ENCODE results near the gene SLC2A9.

The SLC2A9 gene

GRCh38 chr4:9979101-9979701, 42.1 kb downstream of the SLC2A9 start:
- ATAC-seq = no peak
- TF ChIP-seq, protein P1, sequence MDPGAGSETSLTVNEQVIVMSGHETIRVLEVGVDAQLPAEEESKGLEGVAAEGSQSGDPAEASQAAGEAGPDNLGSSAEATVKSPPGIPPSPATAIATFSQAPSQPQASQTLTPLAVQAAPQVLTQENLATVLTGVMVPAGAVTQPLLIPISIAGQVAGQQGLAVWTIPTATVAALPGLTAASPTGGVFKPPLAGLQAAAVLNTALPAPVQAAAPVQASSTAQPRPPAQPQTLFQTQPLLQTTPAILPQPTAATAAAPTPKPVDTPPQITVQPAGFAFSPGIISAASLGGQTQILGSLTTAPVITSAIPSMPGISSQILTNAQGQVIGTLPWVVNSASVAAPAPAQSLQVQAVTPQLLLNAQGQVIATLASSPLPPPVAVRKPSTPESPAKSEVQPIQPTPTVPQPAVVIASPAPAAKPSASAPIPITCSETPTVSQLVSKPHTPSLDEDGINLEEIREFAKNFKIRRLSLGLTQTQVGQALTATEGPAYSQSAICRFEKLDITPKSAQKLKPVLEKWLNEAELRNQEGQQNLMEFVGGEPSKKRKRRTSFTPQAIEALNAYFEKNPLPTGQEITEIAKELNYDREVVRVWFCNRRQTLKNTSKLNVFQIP (CRISPR knock-in tag; IDR thresholded peaks at IDR 0.05; ENCODE audit: borderline replicate concordance, low read depth) = no peak
- TF ChIP-seq ZC3H10 (CRISPR knock-in tag; IDR thresholded peaks at IDR 0.05) = no peak
- TF ChIP-seq PPARA (CRISPR knock-in tag; IDR thresholded peaks at IDR 0.05; ENCODE audit: borderline replicate concordance) = no peak
- TF ChIP-seq, protein P2, sequence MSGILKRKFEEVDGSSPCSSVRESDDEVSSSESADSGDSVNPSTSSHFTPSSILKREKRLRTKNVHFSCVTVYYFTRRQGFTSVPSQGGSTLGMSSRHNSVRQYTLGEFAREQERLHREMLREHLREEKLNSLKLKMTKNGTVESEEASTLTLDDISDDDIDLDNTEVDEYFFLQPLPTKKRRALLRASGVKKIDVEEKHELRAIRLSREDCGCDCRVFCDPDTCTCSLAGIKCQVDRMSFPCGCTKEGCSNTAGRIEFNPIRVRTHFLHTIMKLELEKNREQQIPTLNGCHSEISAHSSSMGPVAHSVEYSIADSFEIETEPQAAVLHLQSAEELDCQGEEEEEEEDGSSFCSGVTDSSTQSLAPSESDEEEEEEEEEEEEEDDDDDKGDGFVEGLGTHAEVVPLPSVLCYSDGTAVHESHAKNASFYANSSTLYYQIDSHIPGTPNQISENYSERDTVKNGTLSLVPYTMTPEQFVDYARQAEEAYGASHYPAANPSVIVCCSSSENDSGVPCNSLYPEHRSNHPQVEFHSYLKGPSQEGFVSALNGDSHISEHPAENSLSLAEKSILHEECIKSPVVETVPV (CRISPR knock-in tag; IDR thresholded peaks at IDR 0.05) = no peak
- no peak for TF ChIP-seq TCF4 (CRISPR knock-in tag; IDR thresholded peaks at IDR 0.05; ENCODE audit: borderline replicate concordance)
- TF ChIP-seq CSDC2 (CRISPR knock-in tag; IDR thresholded peaks at IDR 0.05) = no peak
- TF ChIP-seq ZNF565 (CRISPR knock-in tag; conservative IDR thresholded peaks at IDR 0.05; ENCODE audit: low read depth) = no peak
- TF ChIP-seq ZNF70 (CRISPR knock-in tag; IDR thresholded peaks at IDR 0.05) = no peak

GRCh38 chr4:9977518-9978031, 43.7 kb downstream of the SLC2A9 start:
- ATAC-seq = no peak
- no peak for TF ChIP-seq CSDC2 (CRISPR knock-in tag; IDR thresholded peaks at IDR 0.05)
- TF ChIP-seq, protein P1 (CRISPR knock-in tag; IDR thresholded peaks at IDR 0.05; ENCODE audit: borderline replicate concordance, low read depth) = no peak
- no peak for TF ChIP-seq TOX (CRISPR knock-in tag; IDR thresholded peaks at IDR 0.05; ENCODE audit: borderline replicate concordance)
- TF ChIP-seq, protein P3, sequence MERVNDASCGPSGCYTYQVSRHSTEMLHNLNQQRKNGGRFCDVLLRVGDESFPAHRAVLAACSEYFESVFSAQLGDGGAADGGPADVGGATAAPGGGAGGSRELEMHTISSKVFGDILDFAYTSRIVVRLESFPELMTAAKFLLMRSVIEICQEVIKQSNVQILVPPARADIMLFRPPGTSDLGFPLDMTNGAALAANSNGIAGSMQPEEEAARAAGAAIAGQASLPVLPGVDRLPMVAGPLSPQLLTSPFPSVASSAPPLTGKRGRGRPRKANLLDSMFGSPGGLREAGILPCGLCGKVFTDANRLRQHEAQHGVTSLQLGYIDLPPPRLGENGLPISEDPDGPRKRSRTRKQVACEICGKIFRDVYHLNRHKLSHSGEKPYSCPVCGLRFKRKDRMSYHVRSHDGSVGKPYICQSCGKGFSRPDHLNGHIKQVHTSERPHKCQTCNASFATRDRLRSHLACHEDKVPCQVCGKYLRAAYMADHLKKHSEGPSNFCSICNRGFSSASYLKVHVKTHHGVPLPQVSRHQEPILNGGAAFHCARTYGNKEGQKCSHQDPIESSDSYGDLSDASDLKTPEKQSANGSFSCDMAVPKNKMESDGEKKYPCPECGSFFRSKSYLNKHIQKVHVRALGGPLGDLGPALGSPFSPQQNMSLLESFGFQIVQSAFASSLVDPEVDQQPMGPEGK (CRISPR knock-in tag; IDR thresholded peaks at IDR 0.05; ENCODE audit: borderline replicate concordance) = no peak
- no peak for TF ChIP-seq SNAI2 (CRISPR knock-in tag; IDR thresholded peaks at IDR 0.05)
- TF ChIP-seq, protein P2 (CRISPR knock-in tag; IDR thresholded peaks at IDR 0.05) = no peak
- no peak for TF ChIP-seq GLIS3 (CRISPR knock-in tag; IDR thresholded peaks at IDR 0.05)
- TF ChIP-seq ISL1 (CRISPR knock-in tag; IDR thresholded peaks at IDR 0.05) = no peak
- no peak for TF ChIP-seq ZFP30 (CRISPR knock-in tag; IDR thresholded peaks at IDR 0.05)
- TF ChIP-seq ESRRG (CRISPR knock-in tag; IDR thresholded peaks at IDR 0.05) = no peak
- no peak for TF ChIP-seq PPARA (CRISPR knock-in tag; IDR thresholded peaks at IDR 0.05; ENCODE audit: borderline replicate concordance)
- TF ChIP-seq RARB (CRISPR knock-in tag; IDR thresholded peaks at IDR 0.05) = no peak

- TF ChIP-seq PPARA (CRISPR knock-in tag; IDR thresholded peaks at IDR 0.05; ENCODE audit: borderline replicate concordance) (no peak), SNAI2 (CRISPR knock-in tag; IDR thresholded peaks at IDR 0.05) (no peak), TCF4 (CRISPR knock-in tag; IDR thresholded peaks at IDR 0.05; ENCODE audit: borderline replicate concordance) (no peak), ISL1 (CRISPR knock-in tag; IDR thresholded peaks at IDR 0.05) (no peak), OSR1 (CRISPR knock-in tag; IDR thresholded peaks at IDR 0.05) (no peak), ZNF8 (CRISPR knock-in tag; IDR thresholded peaks at IDR 0.05) (no peak), TOX (CRISPR knock-in tag; IDR thresholded peaks at IDR 0.05; ENCODE audit: borderline replicate concordance) (no peak), RARB (CRISPR knock-in tag; IDR thresholded peaks at IDR 0.05) (no peak), ZC3H10 (CRISPR knock-in tag; IDR thresholded peaks at IDR 0.05) (no peak), CSDC2 (CRISPR knock-in tag; IDR thresholded peaks at IDR 0.05) (no peak), ZFP3 (CRISPR knock-in tag; IDR thresholded peaks at IDR 0.05) (no peak), ESRRG (CRISPR knock-in tag; IDR thresholded peaks at IDR 0.05) (no peak)
- TF ChIP-seq, protein P3 (CRISPR knock-in tag; IDR thresholded peaks at IDR 0.05; ENCODE audit: borderline replicate concordance) = no peak
- TF ChIP-seq, protein P2 (CRISPR knock-in tag; IDR thresholded peaks at IDR 0.05) = no peak
- TF ChIP-seq, protein P4, sequence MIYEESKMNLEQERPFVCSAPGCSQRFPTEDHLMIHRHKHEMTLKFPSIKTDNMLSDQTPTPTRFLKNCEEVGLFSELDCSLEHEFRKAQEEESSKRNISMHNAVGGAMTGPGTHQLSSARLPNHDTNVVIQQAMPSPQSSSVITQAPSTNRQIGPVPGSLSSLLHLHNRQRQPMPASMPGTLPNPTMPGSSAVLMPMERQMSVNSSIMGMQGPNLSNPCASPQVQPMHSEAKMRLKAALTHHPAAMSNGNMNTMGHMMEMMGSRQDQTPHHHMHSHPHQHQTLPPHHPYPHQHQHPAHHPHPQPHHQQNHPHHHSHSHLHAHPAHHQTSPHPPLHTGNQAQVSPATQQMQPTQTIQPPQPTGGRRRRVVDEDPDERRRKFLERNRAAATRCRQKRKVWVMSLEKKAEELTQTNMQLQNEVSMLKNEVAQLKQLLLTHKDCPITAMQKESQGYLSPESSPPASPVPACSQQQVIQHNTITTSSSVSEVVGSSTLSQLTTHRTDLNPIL (CRISPR knock-in tag; IDR thresholded peaks at IDR 0.05; ENCODE audit: low read depth) = no peak
- no peak for ATAC-seq
Measured at GRCh38 chr4:9976781-9977180, 44.5 kb downstream of the SLC2A9 start.
